ENCODE data around the gene PRR12. TPM values are rescaled to one million over a fixed set of nuclear protein-coding genes. Genes with fewer than 3 reads are reported as not detected.

The PRR12 gene
- total RNA-seq, 1 donor: 3.7 TPM

- TF ChIP-seq CTCF (IDR thresholded peaks at IDR 0.05; ENCODE audit: insufficient read depth, low read length): peak; percentile 37
- H3K4me3 ChIP-seq (ENCODE audit: low read depth, low read length): peak overlapping the region; percentile 84
- peak; percentile 96 for DNase-seq (ENCODE audit: low read depth)
Observed at GRCh38 chr19:49590071-49590970, 661 bp upstream of the PRR12 start.

- H3K4me3 ChIP-seq (ENCODE audit: low read depth, low read length): peak overlapping the region; percentile 82
- TF ChIP-seq CTCF (IDR thresholded peaks at IDR 0.05; ENCODE audit: insufficient read depth, low read length): no peak
- peak; percentile 41 for DNase-seq (ENCODE audit: low read depth)
Observed at GRCh38 chr19:49591731-49592485, 926 bp downstream of the PRR12 start.

- peak overlapping the region; percentile 82 for H3K4me3 ChIP-seq (ENCODE audit: low read depth, low read length)
- no peak for TF ChIP-seq CTCF (IDR thresholded peaks at IDR 0.05; ENCODE audit: insufficient read depth, low read length)
- DNase-seq (ENCODE audit: low read depth): no peak
Observed at GRCh38 chr19:49592486-49593232, 1.7 kb downstream of the PRR12 start.

- TF ChIP-seq CTCF (IDR thresholded peaks at IDR 0.05; ENCODE audit: insufficient read depth, low read length): no peak
- H3K4me3 ChIP-seq (ENCODE audit: low read depth, low read length): peak overlapping the region; percentile 82
- DNase-seq (ENCODE audit: low read depth): peak; percentile 90
Observed at GRCh38 chr19:49593233-49594113, 2.5 kb downstream of the PRR12 start.

GRCh38 chr19:49594157-49594992, 3.4 kb downstream of the PRR12 start:
- DNase-seq (ENCODE audit: low read depth): no peak
- no peak for TF ChIP-seq CTCF (IDR thresholded peaks at IDR 0.05; ENCODE audit: insufficient read depth, low read length)

More at GRCh38 chr19:49594157-49594992, 3.4 kb downstream of the PRR12 start:
- no peak overlapping the region for H3K4me3 ChIP-seq (ENCODE audit: low read depth, low read length)

Measured in fibroblast of the aortic adventitia (primary cell).